GM03348 (cell line): ENCODE results near the gene PAX8.

Experiments used
- DNase-seq: peaks from one replicate; pipeline ENCODE4 v3.0.0; 2012; ENCODE audit warnings: low spot score

Gene PAX8

GRCh38 chr2:113167962-113168340 is 110.8 kb downstream of the PAX8 start:
- DNase-seq, result peak; percentile 1

GRCh38 chr2:113167115-113167932 is 111.4 kb downstream of the PAX8 start:
- peak; percentile 15 for DNase-seq

GRCh38 chr2:113166187-113166645 is 112.5 kb downstream of the PAX8 start:
- no peak for DNase-seq
